Endothelial cell of umbilical vein (primary cell): Measurements from ENCODE around the gene TARS1. TPM values are rescaled to one million over a fixed set of nuclear protein-coding genes. Genes with fewer than 3 reads are reported as not detected.
A peak's percentile ranks its signal among the peaks of the same experiment; 100 is the strongest.

ENCODE experiments used
- BruUV-seq: library from RNA; stranded (reverse); fragments of 400-500 nt; replicated peaks from 2 replicates; lab custom pipeline; 2021; lab: Mats Ljungman, UMichigan
- CTCF ChIA-PET: fragments of 300-600, 350-600 bp; sonication (Branson Sonifier 250); formaldehyde crosslinking; loops from one replicate; lab custom pipeline; 2021; ENCODE audit warnings: antibody characterized with exemption, inconsistent platforms; lab: Charles Lee
- POLR2A ChIA-PET: fragments of 300-600, 350-600 bp; sonication (Branson Sonifier 250); formaldehyde crosslinking; loops from one replicate; lab custom pipeline; 2021; ENCODE audit warnings: antibody characterized with exemption, inconsistent platforms; lab: Charles Lee
- DNase-seq: peaks from one replicate; pipeline ENCODE4 v3.0.0-alpha.2; 2011; ENCODE audit warnings: low read depth, low spot score
- FAIRE-seq: peaks from 2 replicates; lab custom pipeline; 2011; peaks lifted over from hg19 to GRCh38; lab: Jason Lieb, UNC
- H2AFZ ChIP-seq: 2 replicates; pipeline ENCODE4 v1.6.0; 2012; ENCODE audit warnings: low read depth, low read length, control low read depth, inconsistent platforms
- H3K27ac ChIP-seq: 2 replicates; pipeline ENCODE4 v1.5.1; 2011; ENCODE audit warnings: low read depth, mild to moderate bottlenecking, control low read depth, low read length, moderate library complexity; ENCODE audit not compliant: insufficient read depth
- H3K27me3 ChIP-seq, 2 experiments: 2 replicates each; pipeline versions ENCODE4 v1.6.0 to v1.6.1; 2011; ENCODE audit warnings: low read length in 2 of 2, mixed read lengths in 1 of 2; ENCODE audit not compliant: control insufficient read depth in 2 of 2, insufficient read depth in 2 of 2
- H3K36me3 ChIP-seq, 2 experiments: 2 replicates in 1 of 2; 3 replicates in 1 of 2; pipeline ENCODE4 v1.5.1; 2011; ENCODE audit warnings: low read length in 2 of 2, mild to moderate bottlenecking in 1 of 2, moderate library complexity in 1 of 2; ENCODE audit not compliant: control insufficient read depth in 2 of 2, insufficient read depth in 2 of 2; ENCODE audit errors: extremely low read depth in 1 of 2
- H3K4me1 ChIP-seq: 3 replicates; pipeline ENCODE4 v1.5.1; 2011; ENCODE audit warnings: mild to moderate bottlenecking, low read length; ENCODE audit not compliant: control insufficient read depth, insufficient read depth; ENCODE audit errors: extremely low read depth
- H3K4me2 ChIP-seq: 2 replicates; pipeline ENCODE4 v1.6.1; 2011; ENCODE audit warnings: low read length, control low read depth, mixed read lengths; ENCODE audit not compliant: insufficient read depth
- H3K4me3 ChIP-seq, 3 experiments: fragments of 200-600 bp in 1 of 3; sonication (generic), shearing (Covaris generic) in 1 of 3; replicated peaks in 1 of 3; 2 replicates each; pipeline ENCODE4 v1.5.1; 2011 to 2016; ENCODE audit warnings: control low read depth in 3 of 3, low read length in 3 of 3, mild to moderate bottlenecking in 2 of 3, inconsistent platforms in 1 of 3, low read depth in 1 of 3, moderate library complexity in 1 of 3; ENCODE audit not compliant: insufficient read depth in 1 of 3
- H3K79me2 ChIP-seq: 2 replicates; pipeline ENCODE4 v1.6.0; 2012; ENCODE audit warnings: low read length, inconsistent platforms; ENCODE audit not compliant: control insufficient read depth, insufficient read depth
- H3K9ac ChIP-seq: replicated peaks from 2 replicates; pipeline ENCODE3; 2011; ENCODE audit warnings: low read length, control low read depth; ENCODE audit not compliant: insufficient read depth; ENCODE audit errors: extremely low read depth
- H3K9me1 ChIP-seq: replicated peaks from 3 replicates; pipeline ENCODE4 v1.6.0; 2011; ENCODE audit warnings: mild to moderate bottlenecking, low read length; ENCODE audit not compliant: control insufficient read depth, insufficient read depth; ENCODE audit errors: extremely low read depth
- H3K9me3 ChIP-seq: replicated peaks from 2 replicates; pipeline ENCODE4 v1.5.1; 2012; ENCODE audit warnings: low read length, inconsistent platforms; ENCODE audit not compliant: control insufficient read depth, insufficient read depth
- H4K20me1 ChIP-seq: replicated peaks from 2 replicates; pipeline ENCODE3; 2011; ENCODE audit warnings: mild to moderate bottlenecking, low read length; ENCODE audit not compliant: control insufficient read depth, insufficient read depth; ENCODE audit errors: extremely low read depth
- EZH2 ChIP-seq: IDR thresholded peaks from 2 replicates; pipeline ENCODE4 v1.6.1; 2012; ENCODE audit warnings: borderline replicate concordance, low read depth, mild to moderate bottlenecking, moderate library complexity, low read length, inconsistent platforms; ENCODE audit not compliant: severe bottlenecking
- FOS ChIP-seq: IDR thresholded peaks from 2 replicates; pipeline ENCODE4 v1.6.1; 2011; ENCODE audit warnings: mild to moderate bottlenecking, low read length, moderate library complexity, borderline replicate concordance; ENCODE audit not compliant: insufficient read depth
- GATA2 ChIP-seq: IDR thresholded peaks from 2 replicates; pipeline ENCODE4 v1.7.0; 2011; ENCODE audit warnings: low read depth, mild to moderate bottlenecking, moderate library complexity, mixed read lengths, low read length; ENCODE audit not compliant: insufficient read length, insufficient read depth
- JUN ChIP-seq: IDR thresholded peaks from 2 replicates; pipeline ENCODE4 v1.6.1; 2011; ENCODE audit warnings: borderline replicate concordance, low read depth; ENCODE audit not compliant: insufficient read length, insufficient read depth
- MYC ChIP-seq: IDR thresholded peaks from one replicate; pipeline ENCODE4 v1.6.1; 2011; ENCODE audit warnings: mild to moderate bottlenecking, low read depth, low read length
- POLR2A ChIP-seq: IDR thresholded peaks from 2 replicates; pipeline ENCODE4 v1.6.1; 2012; ENCODE audit warnings: low read depth, mild to moderate bottlenecking, control low read depth, low read length
- POLR2AphosphoS5 ChIP-seq: IDR thresholded peaks from 2 replicates; pipeline ENCODE4 v1.6.1; 2012; ENCODE audit warnings: low read depth, mild to moderate bottlenecking, control low read depth, low read length, moderate library complexity; ENCODE audit not compliant: insufficient read depth
- dilution Hi-C: fragments of 300-500 bp; cut with MboI; formaldehyde crosslinking; loops from one replicate; pipeline ENCODE4 v1.15.0; 2019; ENCODE audit warnings: low sequenced_read_pairs; ENCODE audit not compliant: extremely low pct_ligation_motif_present
- intact Hi-C: fragments of 100-400 bp; cut with micrococcal nuclease; formaldehyde crosslinking; loops from one replicate; pipeline ENCODE4 v1.10.0; 2022
- polyA plus RNA-seq, 4 experiments: library from polyadenylated mRNA; depleted of rRNA in 3 of 4; stranded (reverse) in 3 of 4; unstranded in 1 of 4; fragments of >200 nt; gene quantifications; 2 replicates each; pipeline versions ENCODE4 v1.2.1 to v1.2.3, GENCODE V29; 2011 to 2012; ENCODE audit warnings: missing spikeins in 1 of 4
- total RNA-seq: library from RNA; stranded (reverse); gene quantifications from 2 replicates; pipeline ENCODE4 v1.2.3, GENCODE V29; 2021
- TF ChIP-seq, protein P1 (sequence below), 2 donors: IDR thresholded peaks; 1 replicate in 1 of 2; 2 replicates in 1 of 2; pipeline ENCODE4 v1.5.1; 2011; ENCODE audit warnings: low read length in 2 of 2, mild to moderate bottlenecking in 2 of 2, moderate library complexity in 2 of 2, control low read depth in 1 of 2, inconsistent platforms in 1 of 2, low read depth in 1 of 2; ENCODE audit not compliant: insufficient read depth in 1 of 2; ENCODE audit errors: extremely low read depth in 1 of 2
- TF ChIP-seq, protein P2 (sequence below): IDR thresholded peaks from 2 replicates; pipeline ENCODE4 v1.6.1; 2011; ENCODE audit not compliant: insufficient read depth, insufficient read length

TARS1 gene
- total and polyA plus RNA-seq, 2 donors (not counting 3 experiments of a cell fraction or from before 2014, with no cell fraction given) = 39.1 to 175 TPM

DNA sequence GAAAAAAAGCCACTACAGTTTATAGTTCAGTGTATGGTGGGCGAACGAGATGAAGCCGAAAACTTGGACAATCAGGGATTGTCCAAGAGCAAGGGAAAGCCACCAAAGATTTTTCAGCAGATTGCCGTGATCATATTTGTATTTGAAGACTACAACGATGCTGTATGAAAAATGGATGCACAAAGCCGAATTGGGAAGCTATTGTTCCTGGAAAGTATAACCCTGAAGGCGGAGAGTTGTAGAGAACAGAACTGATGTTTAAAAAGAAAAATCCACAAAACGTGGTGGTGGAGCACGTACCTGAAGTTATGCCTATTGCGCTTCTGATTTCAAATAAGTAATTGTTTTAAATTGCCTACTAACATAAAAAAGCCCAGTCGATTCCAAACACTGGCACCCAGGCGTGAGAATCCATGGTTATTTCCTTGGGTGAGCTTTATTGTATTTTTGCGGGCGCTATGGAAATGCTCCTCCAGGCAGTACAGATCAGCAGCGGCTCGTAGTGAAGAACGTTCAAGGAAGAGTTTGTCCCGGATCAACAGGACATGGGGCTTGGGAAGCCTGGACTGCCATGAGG is 772 bp upstream of the TARS1 start:
- Histone ChIP-seq H3K79me2 (peaks cover 50% of the 10 kb centered on the region), H3K27me3 (no peaks in the 10 kb centered on the region), H3K9me3 (no peaks in the 10 kb centered on the region), H3K4me3 (peak overlapping the region; percentile 48 to 90 (median 57)), H4K20me1 (no peaks in the 10 kb centered on the region), H3K4me2 (peak overlapping the region; percentile 95), H2AFZ (peak overlapping the region; percentile 55), H3K4me1 (peaks cover 22% of the 10 kb centered on the region), H3K9me1 (no peaks in the 10 kb centered on the region), H3K9ac (peak overlapping the region; percentile 84), H3K27ac (peak overlapping the region; percentile 71), H3K36me3 (no peaks in the 10 kb centered on the region)
- DNase-seq (no peak), FAIRE-seq (no peak)
- no peak for TF ChIP-seq POLR2A
- no peak for TF ChIP-seq JUN
- no peak for TF ChIP-seq MYC
- TF ChIP-seq, protein P1, sequence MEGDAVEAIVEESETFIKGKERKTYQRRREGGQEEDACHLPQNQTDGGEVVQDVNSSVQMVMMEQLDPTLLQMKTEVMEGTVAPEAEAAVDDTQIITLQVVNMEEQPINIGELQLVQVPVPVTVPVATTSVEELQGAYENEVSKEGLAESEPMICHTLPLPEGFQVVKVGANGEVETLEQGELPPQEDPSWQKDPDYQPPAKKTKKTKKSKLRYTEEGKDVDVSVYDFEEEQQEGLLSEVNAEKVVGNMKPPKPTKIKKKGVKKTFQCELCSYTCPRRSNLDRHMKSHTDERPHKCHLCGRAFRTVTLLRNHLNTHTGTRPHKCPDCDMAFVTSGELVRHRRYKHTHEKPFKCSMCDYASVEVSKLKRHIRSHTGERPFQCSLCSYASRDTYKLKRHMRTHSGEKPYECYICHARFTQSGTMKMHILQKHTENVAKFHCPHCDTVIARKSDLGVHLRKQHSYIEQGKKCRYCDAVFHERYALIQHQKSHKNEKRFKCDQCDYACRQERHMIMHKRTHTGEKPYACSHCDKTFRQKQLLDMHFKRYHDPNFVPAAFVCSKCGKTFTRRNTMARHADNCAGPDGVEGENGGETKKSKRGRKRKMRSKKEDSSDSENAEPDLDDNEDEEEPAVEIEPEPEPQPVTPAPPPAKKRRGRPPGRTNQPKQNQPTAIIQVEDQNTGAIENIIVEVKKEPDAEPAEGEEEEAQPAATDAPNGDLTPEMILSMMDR (IDR thresholded peaks at IDR 0.05; ENCODE audit: extremely low read depth in 1 of 2, insufficient read depth in 1 of 2, low read depth in 1 of 2, low read length in 2 of 2) = no peak
- TF ChIP-seq GATA2 = no peak
- TF ChIP-seq, protein P2, sequence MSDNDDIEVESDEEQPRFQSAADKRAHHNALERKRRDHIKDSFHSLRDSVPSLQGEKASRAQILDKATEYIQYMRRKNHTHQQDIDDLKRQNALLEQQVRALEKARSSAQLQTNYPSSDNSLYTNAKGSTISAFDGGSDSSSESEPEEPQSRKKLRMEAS = no peak
- no peak for TF ChIP-seq EZH2
- TF ChIP-seq FOS = no peak
- TF ChIP-seq POLR2AphosphoS5 = no peak
- ChIA-PET CTCF (interaction anchor here (0.9 to 2.4 kb wide), 4 partner anchors 346 to 850 kb away, joined by 3 to 13 read pairs (median 8); partner anchors contain the start of gene RXFP3), POLR2A (no interaction called here)
- intact Hi-C loops (loop anchor here (1.0 to 10.0 kb wide), 8 partner anchors 70 to 1988 kb away; partner anchors contain the start of gene GOLPH3), dilution Hi-C loops (no loop called here)
- BruUV-seq = TSS peak; percentile 56
